CD4-positive, alpha-beta T cell (primary cell): ENCODE results near the gene LCE2B. TPM values are rescaled to one million over a fixed set of nuclear protein-coding genes. Genes with fewer than 3 reads are reported as not detected.

ENCODE experiments used
- ATAC-seq: fragments of 200-7000 bp; cut with Tn5 transposase; one replicate; pipeline ENCODE4 v1.10.0; 2022; ENCODE audit warnings: mild to moderate bottlenecking; ENCODE audit not compliant: poor library complexity
- CTCF ChIA-PET: fragments of 350-600 bp; sonication (Branson Sonifier 250); formaldehyde crosslinking; loops from one replicate; lab custom pipeline; 2021; ENCODE audit warnings: antibody characterized with exemption, inconsistent platforms; lab: Charles Lee
- POLR2A ChIA-PET: fragments of 350-600 bp; sonication (Branson Sonifier 250); formaldehyde crosslinking; loops from one replicate; lab custom pipeline; 2021; ENCODE audit warnings: antibody characterized with exemption, inconsistent platforms; lab: Charles Lee
- DNase-seq, 14 experiments: peaks; one replicate each; pipeline ENCODE4 v3.0.0-alpha.2; 2013 to 2020; ENCODE audit warnings: mixed read lengths in 2 of 14
- H3K27ac ChIP-seq, 2 donors: one replicate each; pipeline versions ENCODE4 v1.5.1 to v1.7.0; 2013; ENCODE audit warnings: low read length in 2 of 2, low read depth in 1 of 2, mild to moderate bottlenecking in 1 of 2
- H3K27me3 ChIP-seq, 2 experiments: 1 replicate in 1 of 2; 2 replicates in 1 of 2; pipeline versions ENCODE4 v1.6.1 to v1.7.0; 2013; ENCODE audit warnings: low read length in 2 of 2, control low read depth in 1 of 2, mild to moderate bottlenecking in 1 of 2, moderate library complexity in 1 of 2; ENCODE audit not compliant: insufficient read depth in 2 of 2, control insufficient read depth in 1 of 2
- H3K36me3 ChIP-seq: one replicate; pipeline ENCODE4 v1.6.1; 2013; ENCODE audit warnings: low read length, control low read depth; ENCODE audit not compliant: insufficient read depth
- H3K4me1 ChIP-seq: one replicate; pipeline ENCODE4 v1.6.1; 2013; ENCODE audit warnings: low read length, control low read depth; ENCODE audit not compliant: insufficient read depth
- H3K4me3 ChIP-seq: one replicate; pipeline ENCODE4 v1.5.1; 2013; ENCODE audit warnings: mild to moderate bottlenecking, low read length, moderate library complexity
- H3K9me3 ChIP-seq, 2 experiments: 1 replicate in 1 of 2; 2 replicates in 1 of 2; pipeline versions ENCODE4 v1.6.1 to v1.7.0; 2013; ENCODE audit warnings: low read length in 2 of 2, mild to moderate bottlenecking in 2 of 2, control low read depth in 1 of 2, moderate library complexity in 1 of 2; ENCODE audit not compliant: control insufficient read depth in 1 of 2, insufficient read depth in 1 of 2
- H3K27ac Mint-ChIP-seq: one replicate; pipeline ENCODE4 v1.8.0; 2020; ENCODE audit warnings: mixed read lengths
- H3K27me3 Mint-ChIP-seq: one replicate; pipeline ENCODE4 v1.8.0; 2021; ENCODE audit warnings: mixed read lengths
- H3K36me3 Mint-ChIP-seq: one replicate; pipeline ENCODE4 v1.8.0; 2021; ENCODE audit warnings: low read depth, mixed read lengths
- H3K4me1 Mint-ChIP-seq: one replicate; pipeline ENCODE4 v1.8.0; 2021; ENCODE audit warnings: low read depth, mixed read lengths
- H3K4me3 Mint-ChIP-seq: one replicate; pipeline ENCODE4 v1.8.0; 2020; ENCODE audit warnings: mild to moderate bottlenecking, mixed read lengths
- H3K9me3 Mint-ChIP-seq: one replicate; pipeline ENCODE4 v1.8.0; 2020; ENCODE audit warnings: mixed read lengths
- CTCF ChIP-seq: fragments of 200-600 bp; IDR thresholded peaks from one replicate; pipeline ENCODE4 v1.8.0; 2022; ENCODE audit warnings: antibody characterized with exemption, mild to moderate bottlenecking
- intact Hi-C, 2 experiments: fragments of 100-400 bp; cut with DNase I in 1 of 2; cut with micrococcal nuclease in 1 of 2; formaldehyde crosslinking; loops; one replicate each; pipeline versions ENCODE4 v1.15.1 to v1.9.0; 2023 to 2025; cut with DNase I, micrococcal nuclease
- total RNA-seq, 174 experiments: library from RNA in 2 of 174; stranded (reverse) in 2 of 174; gene quantifications; one replicate each; pipeline ENCODE4 v1.2.3 and lab custom pipeline; 2021 to 2026

Gene LCE2B
- total RNA-seq, 2 experiments from 2014 or later, result not detected

GRCh38 chr1:152725261-152725660, 39.3 kb downstream of the LCE2B start:
- ChIA-PET POLR2A (no interaction called here), CTCF (no interaction called here)

GRCh38 chr1:152728986-152729385, 43.1 kb downstream of the LCE2B start:
- Histone ChIP-seq H3K36me3 (no peaks in the 10 kb centered on the region), H3K27me3 (peaks cover 0 to 10% of the 10 kb centered on the region in 2 experiments), H3K4me3 (no peak overlapping the region), H3K9me3 (no peaks in the 10 kb centered on the region), H3K4me1 (no peaks in the 10 kb centered on the region), H3K27ac (no peak overlapping the region)
- no peaks in the 10 kb centered on the region for H3K36me3 Mint-ChIP-seq
- ATAC-seq (no peak), DNase-seq (no peak)
- H3K4me3 Mint-ChIP-seq, result no peak overlapping the region
- H3K27me3 Mint-ChIP-seq, result peaks cover 30% of the 10 kb centered on the region
- intact Hi-C loops, result no loop called here
- CTCF ChIA-PET, result no interaction called here
- POLR2A ChIA-PET, result no interaction called here
- H3K9me3 Mint-ChIP-seq, result no peaks in the 10 kb centered on the region
- H3K4me1 Mint-ChIP-seq, result no peaks in the 10 kb centered on the region
- H3K27ac Mint-ChIP-seq, result no peak overlapping the region
- no peak for TF ChIP-seq CTCF

More at GRCh38 chr1:152725261-152725660, 39.3 kb downstream of the LCE2B start:
- DNase-seq (no peak), ATAC-seq (no peak)
- Histone ChIP-seq H3K4me1 (no peaks in the 10 kb centered on the region), H3K4me3 (no peak overlapping the region), H3K27ac (no peak overlapping the region), H3K36me3 (no peaks in the 10 kb centered on the region), H3K9me3 (no peaks in the 10 kb centered on the region), H3K27me3 (peaks cover 0 to 5% of the 10 kb centered on the region in 2 experiments)
- no peak overlapping the region for H3K4me3 Mint-ChIP-seq
- intact Hi-C loops, result no loop called here
- H3K27me3 Mint-ChIP-seq, result peaks cover 27% of the 10 kb centered on the region
- H3K4me1 Mint-ChIP-seq, result no peaks in the 10 kb centered on the region
- H3K9me3 Mint-ChIP-seq, result no peaks in the 10 kb centered on the region
- H3K27ac Mint-ChIP-seq, result no peak overlapping the region
- TF ChIP-seq CTCF, result no peak
- no peaks in the 10 kb centered on the region for H3K36me3 Mint-ChIP-seq

- no peak for DNase-seq
- Mint-ChIP-seq H3K27me3 (peaks cover 46% of the 10 kb centered on the region), H3K4me3 (no peak overlapping the region), H3K9me3 (no peaks in the 10 kb centered on the region), H3K4me1 (no peaks in the 10 kb centered on the region), H3K36me3 (no peaks in the 10 kb centered on the region), H3K27ac (no peak overlapping the region)
- no peaks in the 10 kb centered on the region for H3K9me3 ChIP-seq
- ATAC-seq, result no peak
- no peaks in the 10 kb centered on the region for H3K36me3 ChIP-seq
- no peak for TF ChIP-seq CTCF
- ChIA-PET POLR2A (no interaction called here), CTCF (no interaction called here)
- H3K4me3 ChIP-seq, result no peak overlapping the region
- no peak overlapping the region for H3K27ac ChIP-seq
- no peaks in the 10 kb centered on the region for H3K4me1 ChIP-seq
- H3K27me3 ChIP-seq, result peaks cover 6 to 9% of the 10 kb centered on the region in 2 experiments
- intact Hi-C loops, result no loop called here
Observed at GRCh38 chr1:152735648-152736047, 49.7 kb downstream of the LCE2B start.

Other genes starting within 250 kb of the LCE2B start
- not detected for gene LCE5A, start 175.3 kb upstream of the LCE2B start, total RNA-seq
- gene CRCT1, start 171.6 kb upstream of the LCE2B start, total RNA-seq, result not detected
- not detected for gene LCE3E, start 119.3 kb upstream of the LCE2B start, total RNA-seq
- not detected for gene LCE3D, start 105.6 kb upstream of the LCE2B start, total RNA-seq
- gene LCE3C, start 85.9 kb upstream of the LCE2B start, total RNA-seq, result not detected
- gene LCE3B, start 72.3 kb upstream of the LCE2B start, total RNA-seq, result not detected
- not detected for gene LCE3A, start 63.0 kb upstream of the LCE2B start, total RNA-seq
- gene LCE2D, start 22.7 kb upstream of the LCE2B start, total RNA-seq, result not detected
- gene LCE2C, start 10.8 kb upstream of the LCE2B start, total RNA-seq, result not detected
- not detected for gene LCE2A, start 12.2 kb downstream of the LCE2B start, total RNA-seq
- gene LCE4A, start 22.0 kb downstream of the LCE2B start, total RNA-seq, result not detected
- gene KPRP, start 71.9 kb downstream of the LCE2B start, total RNA-seq, result not detected
- gene LCE1F, start 89.0 kb downstream of the LCE2B start, total RNA-seq, result not detected
- gene LCE1E, start 100.1 kb downstream of the LCE2B start, total RNA-seq, result not detected
- not detected for gene LCE1D, start 110.6 kb downstream of the LCE2B start, total RNA-seq
- gene LCE1C, start 120.5 kb downstream of the LCE2B start, total RNA-seq, result not detected
- gene LCE1B, start 125.8 kb downstream of the LCE2B start, total RNA-seq, result not detected
- not detected for gene LCE1A, start 141.3 kb downstream of the LCE2B start, total RNA-seq
- gene LCE6A, start 156.7 kb downstream of the LCE2B start, total RNA-seq, result not detected
- not detected for gene LCE7A, start 173.9 kb downstream of the LCE2B start, total RNA-seq
- not detected for gene SMCP, start 192.2 kb downstream of the LCE2B start, total RNA-seq
- gene IVL, start 222.4 kb downstream of the LCE2B start, total RNA-seq, result not detected